Activated naive CD4-positive, alpha-beta T cell treated with anti-CD3 and anti-CD28 coated beads, Interleukin-2, amount 10 ng/mL, durations not matched to agents 7 days and 5 days (primary cell): ENCODE results near the gene FCAMR.
A peak's percentile ranks its signal among the peaks of the same experiment; 100 is the strongest.

ENCODE experiments used
- CTCF ChIA-PET: fragments of 350-600 bp; sonication (Branson Sonifier 250); formaldehyde crosslinking; loops from one replicate; lab custom pipeline; 2021; ENCODE audit warnings: antibody characterized with exemption; lab: Charles Lee
- DNase-seq: peaks from one replicate; pipeline ENCODE4 v3.0.0-alpha.2; 2020
- H3K27ac Mint-ChIP-seq: one replicate; pipeline ENCODE4 v1.8.0; 2021; ENCODE audit warnings: mild to moderate bottlenecking, moderate library complexity, mixed read lengths
- H3K27me3 Mint-ChIP-seq: one replicate; pipeline ENCODE4 v1.8.0; 2021; ENCODE audit warnings: mild to moderate bottlenecking, mixed read lengths
- H3K36me3 Mint-ChIP-seq: one replicate; pipeline ENCODE4 v1.8.0; 2021; ENCODE audit warnings: mixed read lengths
- H3K4me1 Mint-ChIP-seq: one replicate; pipeline ENCODE4 v1.8.0; 2021; ENCODE audit warnings: mixed read lengths
- H3K4me3 Mint-ChIP-seq: one replicate; pipeline ENCODE4 v1.8.0; 2021; ENCODE audit warnings: mild to moderate bottlenecking, moderate library complexity, mixed read lengths
- H3K9me3 Mint-ChIP-seq: one replicate; pipeline ENCODE4 v1.8.0; 2021; ENCODE audit warnings: mixed read lengths

Gene FCAMR

DNA sequence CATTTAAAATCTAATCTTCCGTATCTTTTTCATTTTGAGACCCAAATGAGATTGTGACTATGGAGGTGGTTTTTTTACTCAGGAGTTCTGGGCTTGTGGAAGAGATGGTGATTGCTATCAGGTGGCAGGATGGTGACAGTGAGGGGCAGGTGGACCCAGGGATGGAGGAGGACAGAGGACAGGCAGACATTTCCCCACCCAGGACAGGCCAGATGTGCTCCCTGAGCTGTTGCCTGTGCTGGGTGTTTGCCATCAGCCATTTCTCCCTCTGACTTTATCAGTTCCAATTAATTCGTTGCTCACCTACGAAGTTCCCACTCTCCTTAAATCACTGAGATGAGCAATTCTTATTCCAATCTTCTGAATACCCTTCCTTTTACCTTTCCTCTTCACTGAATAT, 35.8 kb upstream of the FCAMR start:
- CTCF ChIA-PET, result interaction anchor here (0.8 to 3.4 kb wide), 16 partner anchors 8 to 494 kb away, joined by 3 to 22 read pairs (median 4); no protein-coding TSS in a partner anchor
- no peak for DNase-seq
- Mint-ChIP-seq H3K36me3 (no peaks in the 10 kb centered on the region), H3K4me1 (no peaks in the 10 kb centered on the region), H3K27ac (no peak overlapping the region), H3K9me3 (no peaks in the 10 kb centered on the region), H3K27me3 (peaks cover 73% of the 10 kb centered on the region), H3K4me3 (no peak overlapping the region)

- Mint-ChIP-seq H3K4me1 (no peaks in the 10 kb centered on the region), H3K4me3 (no peak overlapping the region), H3K27ac (no peak overlapping the region), H3K36me3 (no peaks in the 10 kb centered on the region), H3K9me3 (no peaks in the 10 kb centered on the region), H3K27me3 (peaks cover 64% of the 10 kb centered on the region)
- peak; percentile 62 for DNase-seq
- CTCF ChIA-PET, result interaction anchor here (0.8 to 3.4 kb wide), 24 partner anchors 9 to 495 kb away, joined by 3 to 22 read pairs (median 4); partner anchors contain the start of gene C1orf116
Measured at GRCh38 chr1:207004931-207005830, 34.9 kb upstream of the FCAMR start.

DNA sequence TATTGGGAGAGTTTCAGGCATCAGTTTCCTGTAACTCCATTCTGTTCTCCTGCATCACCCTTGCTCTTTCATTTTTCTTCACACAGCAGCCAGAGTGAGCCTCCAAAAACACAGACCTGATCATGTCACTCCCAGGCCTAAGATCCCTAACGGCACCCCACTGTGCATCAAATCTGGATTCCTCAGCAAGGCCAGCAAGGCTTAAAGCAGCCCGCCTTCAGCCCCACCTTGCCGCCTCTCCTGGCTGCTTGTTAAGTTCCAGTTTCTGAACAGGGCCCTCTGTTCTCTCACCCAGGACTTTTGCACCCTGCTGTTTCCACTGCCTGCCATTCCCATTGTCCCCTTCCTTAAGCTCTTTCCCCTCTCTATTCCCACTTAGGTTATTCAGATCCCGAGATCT, 33.0 kb upstream of the FCAMR start:
- CTCF ChIA-PET, result interaction anchor here (1.0 to 3.4 kb wide), 8 partner anchors 11 to 286 kb away, joined by 3 to 22 read pairs (median 4); no protein-coding TSS in a partner anchor
- Mint-ChIP-seq H3K27me3 (peaks cover 45% of the 10 kb centered on the region), H3K27ac (no peak overlapping the region), H3K4me3 (no peak overlapping the region), H3K4me1 (no peaks in the 10 kb centered on the region), H3K36me3 (no peaks in the 10 kb centered on the region), H3K9me3 (no peaks in the 10 kb centered on the region)
- DNase-seq, result no peak

DNA sequence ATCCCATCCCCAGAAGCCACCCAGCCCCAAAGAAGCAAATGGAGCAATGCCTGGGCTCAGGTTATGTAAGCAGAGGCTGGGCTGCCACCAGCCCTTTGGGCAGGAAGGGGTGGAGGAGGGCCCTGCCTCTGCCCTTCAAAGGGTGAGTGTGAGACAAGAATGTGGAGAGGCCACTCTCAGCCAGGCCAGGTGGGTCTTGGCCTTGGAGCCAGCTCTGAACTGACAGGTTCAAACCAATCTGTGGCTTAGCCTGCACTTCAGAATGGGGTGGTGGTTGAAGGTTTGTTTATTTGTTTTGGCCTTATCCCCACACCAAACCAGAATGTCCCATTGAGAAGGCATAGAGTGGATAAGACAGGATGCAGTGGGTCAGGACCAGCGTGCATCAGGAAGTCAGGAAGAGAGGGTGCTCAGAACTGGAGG, 32.5 kb upstream of the FCAMR start:
- Mint-ChIP-seq H3K27me3 (peaks cover 46% of the 10 kb centered on the region), H3K4me1 (no peaks in the 10 kb centered on the region), H3K4me3 (no peak overlapping the region), H3K9me3 (no peaks in the 10 kb centered on the region), H3K36me3 (no peaks in the 10 kb centered on the region), H3K27ac (no peak overlapping the region)
- CTCF ChIA-PET, result interaction anchor here (3.4 kb wide), 1 partner anchor 12 kb away, joined by 22 read pairs; no protein-coding TSS in a partner anchor
- DNase-seq, result no peak

GRCh38 chr1:207001492-207002245, 31.4 kb upstream of the FCAMR start:
- Mint-ChIP-seq H3K27me3 (peaks cover 37% of the 10 kb centered on the region), H3K4me3 (no peak overlapping the region), H3K36me3 (no peaks in the 10 kb centered on the region), H3K9me3 (no peaks in the 10 kb centered on the region), H3K4me1 (no peaks in the 10 kb centered on the region), H3K27ac (no peak overlapping the region)
- DNase-seq, result no peak
- CTCF ChIA-PET, result interaction anchor here (0.6 kb wide), 1 partner anchor 140 kb away, joined by 3 read pairs; no protein-coding TSS in a partner anchor

GRCh38 chr1:207000651-207001291, 30.5 kb upstream of the FCAMR start:
- Mint-ChIP-seq H3K27me3 (peaks cover 36% of the 10 kb centered on the region), H3K9me3 (no peaks in the 10 kb centered on the region), H3K4me1 (no peaks in the 10 kb centered on the region), H3K27ac (no peak overlapping the region), H3K4me3 (no peak overlapping the region), H3K36me3 (no peaks in the 10 kb centered on the region)
- CTCF ChIA-PET, result no interaction called here
- no peak for DNase-seq

- H3K27ac Mint-ChIP-seq, result no peak overlapping the region
- no peaks in the 10 kb centered on the region for H3K36me3 Mint-ChIP-seq
- no peak overlapping the region for H3K4me3 Mint-ChIP-seq
- H3K4me1 Mint-ChIP-seq, result no peaks in the 10 kb centered on the region
- H3K27me3 Mint-ChIP-seq, result peaks cover 33% of the 10 kb centered on the region
- H3K9me3 Mint-ChIP-seq, result no peaks in the 10 kb centered on the region
- DNase-seq, result no peak
- CTCF ChIA-PET, result interaction anchor here (0.8 to 1.2 kb wide), 2 partner anchors 16 to 26 kb away, joined by 3 read pairs; no protein-coding TSS in a partner anchor
Measured at GRCh38 chr1:206998816-206999215, 28.6 kb upstream of the FCAMR start.

GRCh38 chr1:206992790-206993189, 22.5 kb upstream of the FCAMR start:
- H3K4me3 Mint-ChIP-seq, result no peak overlapping the region
- DNase-seq, result no peak
- peaks cover 57% of the 10 kb centered on the region for H3K27me3 Mint-ChIP-seq
- H3K4me1 Mint-ChIP-seq, result no peaks in the 10 kb centered on the region
- H3K36me3 Mint-ChIP-seq, result no peaks in the 10 kb centered on the region
- H3K9me3 Mint-ChIP-seq, result no peaks in the 10 kb centered on the region
- no peak overlapping the region for H3K27ac Mint-ChIP-seq
- CTCF ChIA-PET, result interaction anchor here (0.9 to 1.5 kb wide), 3 partner anchors 10 to 81 kb away, joined by 4 to 5 read pairs (median 4); no protein-coding TSS in a partner anchor

DNA sequence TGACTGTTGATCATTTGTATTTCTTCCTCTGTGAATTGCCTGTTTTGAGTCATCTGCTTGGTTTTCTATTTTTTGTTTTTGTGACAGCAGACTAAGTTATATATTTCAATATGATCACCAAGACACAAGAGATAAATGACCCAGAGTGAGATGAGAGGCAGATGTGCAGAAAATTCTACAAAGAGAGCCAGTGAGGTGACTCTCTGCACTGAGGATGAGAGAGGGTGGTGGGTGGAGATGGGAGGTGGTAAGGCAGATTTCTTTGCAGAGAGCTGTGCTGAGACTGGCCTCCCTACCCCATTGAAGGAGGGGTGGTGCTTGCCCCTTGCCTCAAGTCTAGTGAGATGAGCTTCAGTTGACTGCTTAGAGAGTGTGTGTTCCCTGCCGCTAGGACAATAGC, 17.6 kb upstream of the FCAMR start:
- no peak for DNase-seq
- Mint-ChIP-seq H3K4me3 (no peak overlapping the region), H3K9me3 (no peaks in the 10 kb centered on the region), H3K4me1 (no peaks in the 10 kb centered on the region), H3K27me3 (peaks cover 64% of the 10 kb centered on the region), H3K27ac (no peak overlapping the region), H3K36me3 (no peaks in the 10 kb centered on the region)
- CTCF ChIA-PET, result interaction anchor here (1.1 to 12.5 kb wide), 4 partner anchors 11 to 93 kb away, joined by 3 to 265 read pairs (median 6); no protein-coding TSS in a partner anchor

- CTCF ChIA-PET, result interaction anchor here (1.4 to 12.5 kb wide), 3 partner anchors 10 to 177 kb away, joined by 3 to 265 read pairs (median 6); no protein-coding TSS in a partner anchor
- no peaks in the 10 kb centered on the region for H3K36me3 Mint-ChIP-seq
- H3K9me3 Mint-ChIP-seq, result no peaks in the 10 kb centered on the region
- DNase-seq, result no peak
- H3K27me3 Mint-ChIP-seq, result peaks cover 60% of the 10 kb centered on the region
- no peaks in the 10 kb centered on the region for H3K4me1 Mint-ChIP-seq
- H3K4me3 Mint-ChIP-seq, result no peak overlapping the region
- H3K27ac Mint-ChIP-seq, result no peak overlapping the region
Measured at GRCh38 chr1:206986885-206987284, 16.6 kb upstream of the FCAMR start.

DNA sequence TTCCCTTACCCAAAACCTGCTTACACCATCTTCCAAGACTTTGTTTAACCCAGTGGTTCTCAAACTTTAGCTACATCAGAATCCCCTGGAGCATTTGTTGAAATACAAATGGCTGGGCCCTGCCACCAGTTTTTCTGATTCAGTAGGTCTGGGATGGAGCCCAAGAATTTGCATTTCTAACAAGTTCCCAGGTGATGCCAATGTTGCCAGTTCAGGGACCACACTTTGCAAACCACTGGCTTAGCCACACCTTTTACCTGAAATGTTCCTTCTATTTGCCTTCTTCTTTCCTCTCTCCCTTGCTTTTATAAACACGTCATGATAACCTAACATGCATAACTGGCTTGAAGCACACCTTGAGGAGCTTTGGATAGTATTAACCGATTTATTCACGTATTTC, 16.1 kb upstream of the FCAMR start:
- no peaks in the 10 kb centered on the region for H3K9me3 Mint-ChIP-seq
- no peak overlapping the region for H3K4me3 Mint-ChIP-seq
- no peaks in the 10 kb centered on the region for H3K36me3 Mint-ChIP-seq
- no peaks in the 10 kb centered on the region for H3K4me1 Mint-ChIP-seq
- no peak for DNase-seq
- peaks cover 61% of the 10 kb centered on the region for H3K27me3 Mint-ChIP-seq
- CTCF ChIA-PET, result interaction anchor here (1.4 to 12.5 kb wide), 3 partner anchors 55 to 177 kb away, joined by 5 to 265 read pairs (median 6); no protein-coding TSS in a partner anchor
- no peak overlapping the region for H3K27ac Mint-ChIP-seq

DNA sequence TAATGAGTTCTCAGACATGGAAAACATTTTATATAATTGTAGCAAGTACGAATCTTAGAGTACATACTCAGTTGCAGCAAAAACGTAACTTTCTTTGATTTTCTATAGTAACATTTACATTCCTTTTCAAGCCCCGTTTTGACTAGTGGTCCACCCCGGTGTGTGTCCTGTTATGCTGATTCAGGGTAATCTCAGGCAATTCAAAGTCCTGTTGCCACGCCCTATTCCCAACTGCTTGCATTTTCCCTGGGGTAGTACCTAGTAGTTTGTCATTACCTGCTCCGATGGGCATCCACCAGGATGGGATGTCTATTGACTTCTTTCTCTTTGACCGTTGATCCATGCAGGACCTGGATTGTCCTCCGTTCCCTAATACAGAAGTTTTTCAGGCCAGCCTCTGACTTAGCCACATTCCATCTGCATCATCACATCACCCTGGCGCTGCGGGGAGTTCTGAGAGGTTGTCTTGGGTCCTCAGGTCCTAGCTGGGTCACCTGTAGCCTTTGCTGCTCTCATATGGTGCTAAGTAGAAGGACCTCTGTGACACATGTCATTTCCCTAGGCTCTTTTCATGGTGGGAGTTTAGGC, 15.0 kb upstream of the FCAMR start:
- H3K27ac Mint-ChIP-seq, result no peak overlapping the region
- H3K36me3 Mint-ChIP-seq, result no peaks in the 10 kb centered on the region
- no peaks in the 10 kb centered on the region for H3K9me3 Mint-ChIP-seq
- no peak for DNase-seq
- H3K27me3 Mint-ChIP-seq, result peaks cover 65% of the 10 kb centered on the region
- no peaks in the 10 kb centered on the region for H3K4me1 Mint-ChIP-seq
- CTCF ChIA-PET, result interaction anchor here (1.4 to 12.5 kb wide), 2 partner anchors 54 to 73 kb away, joined by 5 to 265 read pairs; no protein-coding TSS in a partner anchor
- no peak overlapping the region for H3K4me3 Mint-ChIP-seq

- Mint-ChIP-seq H3K4me1 (no peaks in the 10 kb centered on the region), H3K4me3 (no peak overlapping the region), H3K27me3 (peaks cover 60% of the 10 kb centered on the region), H3K9me3 (no peaks in the 10 kb centered on the region), H3K36me3 (no peaks in the 10 kb centered on the region), H3K27ac (no peak overlapping the region)
- CTCF ChIA-PET, result interaction anchor here (0.6 to 12.5 kb wide), 52 partner anchors 9 to 520 kb away, joined by 3 to 265 read pairs (median 4); partner anchors contain the start of genes DYRK3, FCAMR, FCMR and IL20
- DNase-seq, result peak; percentile 78
Measured at GRCh38 chr1:206982216-206982615, 12.0 kb upstream of the FCAMR start.
